DND-41 (cell line): ENCODE data around the gene DCC.

Source experiments
- CTCF ChIP-seq: IDR thresholded peaks from 2 replicates; pipeline ENCODE4 v1.5.1; 2012; ENCODE audit warnings: borderline replicate concordance, low read length, moderate library complexity, mild to moderate bottlenecking; ENCODE audit not compliant: poor library complexity, severe bottlenecking; ENCODE audit errors: extremely low read depth
- EZH2 ChIP-seq: IDR thresholded peaks from 3 replicates; pipeline ENCODE4 v1.6.1; 2012; ENCODE audit warnings: borderline replicate concordance, low read depth, mild to moderate bottlenecking, moderate library complexity, low read length, inconsistent platforms; ENCODE audit not compliant: severe bottlenecking

- TF ChIP-seq CTCF (no peak), EZH2 (no peak)
Observed at GRCh38 chr18:52723550-52723970, 383.6 kb downstream of the DCC start.
